ENCODE results near the gene KREMEN1. TPM values are rescaled to one million over a fixed set of nuclear protein-coding genes. Genes with fewer than 3 reads are reported as not detected.

KREMEN1 gene
- total RNA-seq, 2 experiments from 2014 or later, result 0.17 to 0.35 TPM

- Mint-ChIP-seq H3K27ac (no peak overlapping the region), H3K9me3 (no peaks in the 10 kb centered on the region), H3K36me3 (ENCODE audit: low read depth) (no peaks in the 10 kb centered on the region), H3K27me3 (ENCODE audit: low read depth) (peaks cover 37% of the 10 kb centered on the region), H3K4me3 (peak overlapping the region; percentile 13), H3K4me1 (ENCODE audit: low read depth) (peaks cover 6% of the 10 kb centered on the region)
- intact Hi-C loops (cut with micrococcal nuclease), result no loop called here
- no peak for DNase-seq
- CTCF ChIA-PET, result interaction anchor here (0.6 to 3.0 kb wide), 2 partner anchors 39 to 215 kb away, joined by 4 to 13 read pairs; no protein-coding TSS in a partner anchor
These were observed 133.8 kb downstream of the KREMEN1 start for GRCh38 chr22:29206372-29207242.

GRCh38 chr22:29207243-29207550, 134.4 kb downstream of the KREMEN1 start:
- H3K9me3 Mint-ChIP-seq, result no peaks in the 10 kb centered on the region
- DNase-seq, result no peak
- CTCF ChIA-PET, result no interaction called here

GRCh38 chr22:29207562-29208501, 135.0 kb downstream of the KREMEN1 start:
- CTCF ChIA-PET, result no interaction called here
- no peaks in the 10 kb centered on the region for H3K4me1 Mint-ChIP-seq (ENCODE audit: low read depth)
- no peaks in the 10 kb centered on the region for H3K9me3 Mint-ChIP-seq
- peaks cover 31% of the 10 kb centered on the region for H3K27me3 Mint-ChIP-seq (ENCODE audit: low read depth)
- no peaks in the 10 kb centered on the region for H3K36me3 Mint-ChIP-seq (ENCODE audit: low read depth)
- H3K4me3 Mint-ChIP-seq, result no peak overlapping the region
- intact Hi-C loops (cut with micrococcal nuclease), result no loop called here
- no peak overlapping the region for H3K27ac Mint-ChIP-seq
- no peak for DNase-seq

More at GRCh38 chr22:29207243-29207550, 134.4 kb downstream of the KREMEN1 start:
- H3K27ac Mint-ChIP-seq, result no peak overlapping the region
- H3K4me3 Mint-ChIP-seq, result no peak overlapping the region
- intact Hi-C loops (cut with micrococcal nuclease), result no loop called here
- peaks cover 4% of the 10 kb centered on the region for H3K4me1 Mint-ChIP-seq (ENCODE audit: low read depth)
- H3K27me3 Mint-ChIP-seq (ENCODE audit: low read depth), result peaks cover 34% of the 10 kb centered on the region
- no peaks in the 10 kb centered on the region for H3K36me3 Mint-ChIP-seq (ENCODE audit: low read depth)

GRCh38 chr22:29208502-29208862, 135.6 kb downstream of the KREMEN1 start:
- Mint-ChIP-seq H3K9me3 (no peaks in the 10 kb centered on the region), H3K36me3 (ENCODE audit: low read depth) (no peaks in the 10 kb centered on the region), H3K27me3 (ENCODE audit: low read depth) (peaks cover 30% of the 10 kb centered on the region), H3K27ac (no peak overlapping the region), H3K4me3 (no peak overlapping the region), H3K4me1 (ENCODE audit: low read depth) (no peaks in the 10 kb centered on the region)
- intact Hi-C loops (cut with micrococcal nuclease), result no loop called here
- CTCF ChIA-PET, result no interaction called here
- DNase-seq, result no peak

- intact Hi-C loops (cut with micrococcal nuclease), result no loop called here
- CTCF ChIA-PET, result interaction anchor here (0.7 kb wide), 1 partner anchor 12 kb away, joined by 3 read pairs; no protein-coding TSS in a partner anchor
- Mint-ChIP-seq H3K27ac (no peak overlapping the region), H3K4me1 (ENCODE audit: low read depth) (no peaks in the 10 kb centered on the region), H3K36me3 (ENCODE audit: low read depth) (no peaks in the 10 kb centered on the region), H3K27me3 (ENCODE audit: low read depth) (peaks cover 28% of the 10 kb centered on the region), H3K9me3 (no peaks in the 10 kb centered on the region), H3K4me3 (no peak overlapping the region)
- DNase-seq, result no peak
These were observed 136.2 kb downstream of the KREMEN1 start for GRCh38 chr22:29208879-29209623.

- no peak overlapping the region for H3K27ac Mint-ChIP-seq
- no peaks in the 10 kb centered on the region for H3K4me1 Mint-ChIP-seq (ENCODE audit: low read depth)
- H3K36me3 Mint-ChIP-seq (ENCODE audit: low read depth), result no peaks in the 10 kb centered on the region
- CTCF ChIA-PET, result interaction anchor here (0.7 kb wide), 1 partner anchor 11 kb away, joined by 3 read pairs; no protein-coding TSS in a partner anchor
- intact Hi-C loops (cut with micrococcal nuclease), result no loop called here
- DNase-seq, result no peak
- H3K4me3 Mint-ChIP-seq, result no peak overlapping the region
- peaks cover 26% of the 10 kb centered on the region for H3K27me3 Mint-ChIP-seq (ENCODE audit: low read depth)
- H3K9me3 Mint-ChIP-seq, result no peaks in the 10 kb centered on the region
These were observed 136.7 kb downstream of the KREMEN1 start for GRCh38 chr22:29209624-29209929.

- Mint-ChIP-seq H3K36me3 (ENCODE audit: low read depth) (no peaks in the 10 kb centered on the region), H3K27ac (no peak overlapping the region), H3K4me1 (ENCODE audit: low read depth) (no peaks in the 10 kb centered on the region), H3K4me3 (no peak overlapping the region), H3K27me3 (ENCODE audit: low read depth) (peaks cover 17% of the 10 kb centered on the region), H3K9me3 (no peaks in the 10 kb centered on the region)
- intact Hi-C loops (cut with micrococcal nuclease), result no loop called here
- CTCF ChIA-PET, result interaction anchor here (1.1 kb wide), 1 partner anchor 35 kb away, joined by 9 read pairs; no protein-coding TSS in a partner anchor
- DNase-seq, result no peak
These were observed 138.2 kb downstream of the KREMEN1 start for GRCh38 chr22:29211066-29211465.

GRCh38 chr22:29211466-29211865, 138.6 kb downstream of the KREMEN1 start:
- no peak overlapping the region for H3K4me3 Mint-ChIP-seq
- H3K9me3 Mint-ChIP-seq, result no peaks in the 10 kb centered on the region
- CTCF ChIA-PET, result no interaction called here
- H3K36me3 Mint-ChIP-seq (ENCODE audit: low read depth), result no peaks in the 10 kb centered on the region
- H3K27ac Mint-ChIP-seq, result no peak overlapping the region
- intact Hi-C loops (cut with micrococcal nuclease), result no loop called here
- peaks cover 13% of the 10 kb centered on the region for H3K27me3 Mint-ChIP-seq (ENCODE audit: low read depth)
- DNase-seq, result no peak
- no peaks in the 10 kb centered on the region for H3K4me1 Mint-ChIP-seq (ENCODE audit: low read depth)

GRCh38 chr22:29212743-29213142, 139.9 kb downstream of the KREMEN1 start:
- H3K27me3 Mint-ChIP-seq (ENCODE audit: low read depth), result peaks cover under 1% of the 10 kb centered on the region

GRCh38 chr22:29213493-29213892, 140.7 kb downstream of the KREMEN1 start:
- Mint-ChIP-seq H3K27ac (no peak overlapping the region), H3K9me3 (no peaks in the 10 kb centered on the region), H3K36me3 (ENCODE audit: low read depth) (no peaks in the 10 kb centered on the region), H3K4me3 (no peak overlapping the region), H3K4me1 (ENCODE audit: low read depth) (no peaks in the 10 kb centered on the region), H3K27me3 (ENCODE audit: low read depth) (no peaks in the 10 kb centered on the region)
- intact Hi-C loops (cut with micrococcal nuclease), result no loop called here
- DNase-seq, result no peak
- CTCF ChIA-PET, result no interaction called here

More at GRCh38 chr22:29212743-29213142, 139.9 kb downstream of the KREMEN1 start:
- Mint-ChIP-seq H3K27ac (no peak overlapping the region), H3K4me1 (ENCODE audit: low read depth) (no peaks in the 10 kb centered on the region), H3K9me3 (no peaks in the 10 kb centered on the region), H3K36me3 (ENCODE audit: low read depth) (no peaks in the 10 kb centered on the region), H3K4me3 (no peak overlapping the region)
- CTCF ChIA-PET, result no interaction called here
- intact Hi-C loops (cut with micrococcal nuclease), result no loop called here
- no peak for DNase-seq

- Mint-ChIP-seq H3K4me3 (no peak overlapping the region), H3K36me3 (ENCODE audit: low read depth) (no peaks in the 10 kb centered on the region), H3K9me3 (no peaks in the 10 kb centered on the region), H3K27me3 (ENCODE audit: low read depth) (no peaks in the 10 kb centered on the region), H3K27ac (no peak overlapping the region), H3K4me1 (ENCODE audit: low read depth) (no peaks in the 10 kb centered on the region)
- CTCF ChIA-PET, result no interaction called here
- intact Hi-C loops (cut with micrococcal nuclease), result no loop called here
- DNase-seq, result no peak
These were observed 141.4 kb downstream of the KREMEN1 start for GRCh38 chr22:29214232-29214631.

Data from activated naive CD4-positive, alpha-beta T cell treated with anti-CD3 and anti-CD28 coated beads for 36 hours (primary cell).